Fibroblast of peridontal ligament (primary cell): Measurements from ENCODE around the gene AAK1.
A peak's percentile ranks its signal among the peaks of the same experiment; 100 is the strongest.
"Not testable (repeated sequence)": the region's sequence is repeated elsewhere in the genome, so short reads cannot be mapped to it uniquely, and the experiment has no call there.

Experiments used
- DNase-seq: peaks from one replicate; pipeline ENCODE4 v3.0.0-alpha.2; 2010; ENCODE audit errors: extremely low read depth

Gene AAK1

DNA sequence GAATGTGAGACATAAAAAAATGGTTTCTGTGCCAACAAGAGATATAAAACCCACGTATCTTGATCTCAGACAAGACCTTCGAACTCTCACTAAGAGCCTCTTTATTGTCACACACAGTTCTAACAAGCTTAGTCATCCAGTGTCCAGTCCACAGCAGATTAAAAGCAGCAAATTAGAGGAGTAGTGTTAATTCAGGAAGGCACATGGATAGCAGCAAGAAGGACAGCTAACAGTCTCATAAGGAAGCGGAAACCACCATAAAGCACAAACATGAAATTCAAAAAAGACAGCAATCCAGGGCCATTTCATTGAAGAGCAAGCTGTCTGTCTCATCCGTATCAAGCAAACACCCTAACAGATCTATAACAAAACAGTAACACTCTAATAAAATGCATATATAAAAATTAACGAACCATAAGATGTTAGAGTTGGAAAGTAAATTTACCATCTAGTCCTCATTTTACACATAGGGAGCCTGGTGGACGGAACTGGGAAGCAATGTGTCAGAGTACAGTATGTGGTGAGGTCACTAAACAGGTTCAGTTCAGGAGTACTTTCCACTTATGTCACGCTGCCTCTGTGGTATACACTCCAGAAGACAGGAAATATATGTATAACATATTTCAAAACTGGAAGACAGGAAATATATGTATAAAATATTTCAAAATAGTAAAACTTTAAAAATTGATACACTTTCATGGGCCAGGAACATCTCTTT, 18.3 kb downstream of the AAK1 start:
- no peak for DNase-seq

- DNase-seq = no peak
Measured at GRCh38 chr2:69624611-69625010, 18.9 kb downstream of the AAK1 start.

DNA sequence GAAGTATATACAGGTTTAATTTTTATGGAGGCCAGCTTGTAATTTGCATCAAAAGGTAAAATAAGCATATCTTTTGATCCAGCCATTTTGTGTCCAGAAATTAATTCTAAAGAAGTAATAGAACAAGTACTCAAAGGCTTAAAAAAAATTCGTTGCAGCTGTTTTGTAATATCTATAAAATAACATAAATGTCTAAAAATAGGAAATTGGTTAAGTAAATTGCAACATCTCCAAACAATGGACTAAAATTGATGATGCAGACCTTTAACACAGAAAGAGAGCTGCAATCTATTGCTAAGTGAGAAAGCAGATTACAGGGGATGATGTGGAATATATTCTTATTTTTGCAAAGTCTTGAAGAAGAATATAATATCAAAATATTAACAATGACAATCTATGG, 19.4 kb downstream of the AAK1 start:
- DNase-seq = peak; percentile 61

- no peak for DNase-seq
Measured at GRCh38 chr2:69623236-69623635, 20.3 kb downstream of the AAK1 start.

DNA sequence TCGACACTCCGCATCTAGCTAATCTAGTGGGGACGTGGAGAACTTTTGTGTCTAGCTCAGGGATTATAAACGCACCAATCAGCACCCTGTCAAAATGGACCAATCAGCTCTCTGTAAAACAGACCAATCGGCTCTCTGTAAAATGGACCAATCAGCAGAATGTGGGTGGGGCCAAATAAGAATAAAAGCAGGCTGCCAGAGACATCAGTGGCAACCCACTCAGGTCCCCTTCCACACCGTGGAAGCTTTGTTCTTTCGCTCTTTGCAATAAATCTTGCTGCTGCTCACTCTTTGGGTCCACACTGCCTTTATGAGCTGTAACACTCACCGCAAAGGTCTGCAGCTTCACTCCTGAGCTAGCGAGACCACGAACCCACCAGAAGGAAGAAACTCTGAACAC, 20.7 kb downstream of the AAK1 start:
- DNase-seq = not testable (repeated sequence)

- not testable (repeated sequence) for DNase-seq
Measured at GRCh38 chr2:69622017-69622540, 21.5 kb downstream of the AAK1 start.

GRCh38 chr2:69621440-69621839, 22.1 kb downstream of the AAK1 start:
- no peak for DNase-seq

GRCh38 chr2:69620870-69621269, 22.7 kb downstream of the AAK1 start:
- DNase-seq = no peak

DNA sequence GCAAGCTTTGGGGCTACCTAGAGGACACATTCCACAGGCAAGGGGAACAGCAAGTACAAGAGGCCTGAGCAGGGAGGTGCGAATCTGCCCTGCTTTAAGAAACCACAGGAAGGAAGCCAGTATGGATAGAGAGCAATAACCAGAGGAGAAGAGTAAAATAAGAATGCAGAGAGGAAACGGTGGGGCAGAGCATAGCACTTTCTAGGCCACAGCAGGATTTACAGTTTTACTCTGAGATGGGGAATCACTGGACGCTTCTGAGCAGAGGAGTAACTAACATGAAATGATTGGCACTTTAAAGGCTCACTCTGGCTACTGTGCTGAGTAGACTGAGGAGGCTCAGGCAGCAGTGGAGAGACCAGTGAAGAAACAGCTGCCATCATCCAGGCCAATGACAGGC, 23.8 kb downstream of the AAK1 start:
- no peak for DNase-seq

GRCh38 chr2:69618362-69618761, 25.2 kb downstream of the AAK1 start:
- peak; percentile 42 for DNase-seq

- no peak for DNase-seq
Measured at GRCh38 chr2:69617744-69618143, 25.8 kb downstream of the AAK1 start.

GRCh38 chr2:69616755-69617154, 26.8 kb downstream of the AAK1 start:
- no peak for DNase-seq

- DNase-seq = peak; percentile 32
Measured at GRCh38 chr2:69615969-69616368, 27.6 kb downstream of the AAK1 start.

DNA sequence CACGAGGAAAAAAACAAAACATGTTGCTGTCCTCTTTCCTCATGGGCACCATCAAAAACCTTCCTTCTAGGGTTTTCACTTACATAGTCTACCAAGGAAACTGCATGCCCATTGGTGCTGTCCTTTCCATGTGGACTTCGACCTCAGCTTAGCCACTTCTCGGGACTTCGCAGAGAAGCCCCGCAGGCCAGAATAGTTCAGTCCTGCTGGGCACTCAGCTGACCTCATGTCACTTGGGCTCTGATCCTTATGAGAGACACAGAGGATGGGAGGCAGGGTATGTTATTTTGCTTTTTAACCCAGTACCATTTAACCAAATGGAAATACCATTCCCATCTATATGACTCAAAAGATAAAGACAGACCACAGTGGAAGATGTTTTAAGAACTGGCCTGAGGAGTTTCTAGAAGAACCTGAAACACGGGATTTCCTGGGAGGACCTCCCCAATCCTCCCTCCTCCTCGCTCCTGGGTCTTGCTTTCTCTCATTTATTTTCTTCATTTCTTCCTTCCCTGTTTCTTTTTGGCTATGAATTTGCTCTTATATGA, 28.4 kb downstream of the AAK1 start:
- no peak for DNase-seq

DNA sequence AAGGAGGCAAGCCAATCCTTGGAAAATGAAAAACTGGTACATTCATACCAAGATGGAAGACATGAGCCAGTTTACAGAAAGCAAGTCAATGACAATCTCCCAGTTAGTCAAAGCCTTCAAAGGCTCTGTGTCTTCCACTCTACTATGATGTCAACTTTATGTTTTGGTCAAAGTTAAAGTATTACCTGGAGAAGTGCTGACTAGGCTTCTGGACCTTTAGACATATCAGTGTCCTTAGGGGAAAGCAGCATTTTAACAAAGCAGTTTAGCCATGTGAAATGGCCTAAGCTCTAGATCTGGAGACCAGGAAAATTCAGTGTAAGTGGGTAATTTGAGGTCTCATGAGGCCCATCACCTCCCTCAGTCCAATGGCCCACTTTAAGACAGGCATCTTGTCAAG, 30.8 kb downstream of the AAK1 start:
- no peak for DNase-seq

DNA sequence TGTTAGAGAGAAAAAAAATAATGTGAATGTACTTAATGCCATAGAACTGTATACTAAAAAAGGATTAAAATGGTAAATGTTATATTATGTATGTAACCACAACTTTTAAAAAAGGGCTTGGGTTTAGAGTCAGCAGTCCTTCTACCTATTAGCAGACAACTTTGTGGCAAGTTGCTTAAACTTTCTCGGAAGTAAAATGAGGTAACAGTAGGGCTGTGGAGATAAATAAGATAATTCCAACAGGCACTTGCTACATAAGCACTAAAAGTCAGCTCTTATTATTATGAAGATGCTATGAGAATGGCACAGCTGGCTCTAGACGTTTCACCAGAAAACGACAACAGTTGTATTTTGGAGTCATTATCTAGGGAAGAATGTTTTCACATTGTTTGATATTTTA, 31.3 kb downstream of the AAK1 start:
- DNase-seq = no peak

DNA sequence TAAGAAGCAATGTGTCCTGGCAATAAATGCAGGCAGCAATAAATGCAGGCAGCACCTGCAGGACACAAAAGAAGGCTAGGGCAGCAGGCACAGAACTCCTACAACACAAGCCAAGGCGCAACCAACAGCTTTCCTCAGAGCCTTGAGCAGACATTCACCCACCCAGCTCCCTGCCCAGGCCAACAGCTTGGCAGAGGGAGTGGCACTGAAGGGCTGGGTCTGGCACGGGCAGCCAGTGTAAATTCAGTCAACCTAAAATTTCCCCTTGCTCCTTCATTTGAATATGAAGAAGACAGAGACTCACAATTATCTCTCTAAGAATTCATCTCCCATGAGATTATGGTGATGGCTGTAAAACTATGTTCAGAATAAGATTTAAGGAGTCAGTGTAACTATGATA, 35.4 kb downstream of the AAK1 start:
- no peak for DNase-seq

GRCh38 chr2:69606771-69607170, 36.8 kb downstream of the AAK1 start:
- not testable (repeated sequence) for DNase-seq

DNA sequence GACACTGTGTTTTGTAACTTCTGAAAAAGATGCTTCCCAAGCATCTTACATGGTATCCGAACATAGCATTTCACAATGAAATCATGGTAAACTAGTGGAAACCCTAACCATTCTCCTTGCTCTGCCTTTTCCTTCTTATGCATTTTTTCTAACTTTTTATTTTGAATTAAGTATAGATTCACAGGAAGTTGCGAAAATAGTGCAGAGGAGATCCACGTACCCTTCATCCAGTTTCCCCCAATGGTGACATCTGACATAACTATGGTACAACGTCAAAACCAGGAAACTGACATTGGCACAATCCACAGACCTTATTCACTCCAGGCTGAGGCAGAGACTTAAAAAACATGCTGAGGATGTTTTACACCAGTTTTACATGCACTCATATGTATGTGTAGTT, 38.3 kb downstream of the AAK1 start:
- no peak for DNase-seq

- DNase-seq = no peak
Measured at GRCh38 chr2:69604836-69605235, 38.7 kb downstream of the AAK1 start.

GRCh38 chr2:69604026-69604678, 39.4 kb downstream of the AAK1 start:
- DNase-seq = peak; percentile 46

GRCh38 chr2:69603146-69603743, 40.3 kb downstream of the AAK1 start:
- DNase-seq = peak; percentile 65

GRCh38 chr2:69601179-69601612, 42.3 kb downstream of the AAK1 start:
- peak; percentile 80 for DNase-seq
